Hindlimb muscle (tissue), 1 donor: ENCODE measurements around the gene AVPR2. TPM values are rescaled to one million over a fixed set of nuclear protein-coding genes. Genes with fewer than 3 reads are reported as not detected.

ENCODE experiments used
- DNase-seq: peaks from one replicate; pipeline ENCODE4 v3.0.0-alpha.2; 2013
- polyA plus RNA-seq: library from polyadenylated mRNA; unstranded; fragments of 120-200 nt; gene quantifications from one replicate; pipeline ENCODE4 v1.2.1, GENCODE V29; 2013; ENCODE audit not compliant: insufficient read length

Gene AVPR2
- 1.4 TPM for polyA plus RNA-seq

DNA sequence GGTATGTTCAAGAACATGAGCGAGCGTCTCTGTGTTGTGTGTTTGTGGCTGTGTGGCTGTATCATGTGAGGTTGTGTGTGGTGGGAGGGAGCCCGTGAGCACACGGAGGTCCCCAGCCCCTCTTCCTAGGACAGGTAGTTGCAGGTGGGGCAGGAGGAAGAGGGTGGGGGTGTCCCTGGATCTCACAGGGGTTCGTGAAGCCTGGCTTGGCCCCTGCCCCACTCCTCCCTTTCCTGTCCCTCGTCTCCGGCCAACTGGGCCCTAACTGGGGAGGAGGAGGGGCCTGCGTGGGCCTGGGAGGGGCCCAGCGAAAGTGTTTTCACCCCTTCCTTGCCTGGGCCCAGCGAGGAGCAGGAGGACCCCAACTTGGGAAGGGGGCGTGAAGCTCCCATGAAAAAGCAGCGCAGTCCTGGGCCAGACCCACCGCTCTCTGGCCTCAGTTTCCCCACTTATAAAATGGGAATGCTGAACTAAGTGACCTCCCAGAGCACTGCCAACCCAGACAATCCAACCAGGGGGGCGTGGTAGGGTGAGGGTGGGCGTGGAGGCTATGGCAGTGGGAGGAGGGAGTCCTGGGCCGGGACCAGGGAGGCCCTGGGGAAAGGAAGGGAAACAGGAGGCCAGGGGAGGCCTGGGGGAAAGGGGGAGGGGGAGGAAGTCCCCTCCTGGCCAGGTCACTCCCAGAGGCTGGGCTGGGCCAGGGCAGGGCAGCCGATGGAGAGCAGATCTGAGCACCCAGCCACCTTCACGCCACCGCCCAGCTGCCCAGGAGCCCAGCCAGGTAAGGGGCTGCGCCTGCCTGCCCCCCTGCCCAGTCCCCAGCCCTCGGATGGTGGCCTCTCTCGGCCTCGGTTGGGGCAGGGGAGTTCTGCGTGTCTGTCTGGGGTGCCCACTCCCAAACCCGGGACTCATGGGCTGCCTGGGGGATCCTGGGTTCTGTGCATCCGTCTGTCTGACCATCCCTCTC, at the start of gene AVPR2:
Gene AVPR2, plus strand, starts transcription at position 683 of the 967 bp plus-strand sequence. CDS start 473 bp downstream, outside the sequence.
- no peak for DNase-seq

DNA sequence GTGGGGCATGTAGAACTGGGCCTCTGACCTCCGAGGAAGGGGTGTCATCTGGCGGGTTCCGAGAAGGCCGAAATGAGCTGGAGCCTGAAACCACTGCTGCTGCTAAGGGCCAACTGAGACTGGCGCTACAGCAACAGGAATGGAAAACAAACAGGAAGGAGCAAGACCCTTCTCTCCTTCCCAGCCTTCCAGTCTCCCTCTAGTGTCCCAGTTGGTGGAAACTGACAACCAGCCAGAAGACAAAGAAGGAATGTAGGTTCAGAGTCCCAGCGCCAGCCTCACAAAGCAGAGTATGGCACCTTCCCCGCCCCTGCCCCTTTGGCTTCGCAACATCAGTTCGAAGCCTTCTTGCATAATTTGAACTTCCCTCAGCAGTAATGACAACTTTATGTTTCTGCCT, 49.8 kb upstream of the AVPR2 start:
- no peak for DNase-seq

GRCh38 chrX:153857348-153857903, 47.0 kb upstream of the AVPR2 start:
- DNase-seq: no peak

- no peak for DNase-seq
Measured at GRCh38 chrX:153861151-153861550, 43.3 kb upstream of the AVPR2 start.

GRCh38 chrX:153861733-153862310, 42.7 kb upstream of the AVPR2 start:
- no peak for DNase-seq

GRCh38 chrX:153862369-153863250, 41.9 kb upstream of the AVPR2 start:
- DNase-seq: no peak

DNA sequence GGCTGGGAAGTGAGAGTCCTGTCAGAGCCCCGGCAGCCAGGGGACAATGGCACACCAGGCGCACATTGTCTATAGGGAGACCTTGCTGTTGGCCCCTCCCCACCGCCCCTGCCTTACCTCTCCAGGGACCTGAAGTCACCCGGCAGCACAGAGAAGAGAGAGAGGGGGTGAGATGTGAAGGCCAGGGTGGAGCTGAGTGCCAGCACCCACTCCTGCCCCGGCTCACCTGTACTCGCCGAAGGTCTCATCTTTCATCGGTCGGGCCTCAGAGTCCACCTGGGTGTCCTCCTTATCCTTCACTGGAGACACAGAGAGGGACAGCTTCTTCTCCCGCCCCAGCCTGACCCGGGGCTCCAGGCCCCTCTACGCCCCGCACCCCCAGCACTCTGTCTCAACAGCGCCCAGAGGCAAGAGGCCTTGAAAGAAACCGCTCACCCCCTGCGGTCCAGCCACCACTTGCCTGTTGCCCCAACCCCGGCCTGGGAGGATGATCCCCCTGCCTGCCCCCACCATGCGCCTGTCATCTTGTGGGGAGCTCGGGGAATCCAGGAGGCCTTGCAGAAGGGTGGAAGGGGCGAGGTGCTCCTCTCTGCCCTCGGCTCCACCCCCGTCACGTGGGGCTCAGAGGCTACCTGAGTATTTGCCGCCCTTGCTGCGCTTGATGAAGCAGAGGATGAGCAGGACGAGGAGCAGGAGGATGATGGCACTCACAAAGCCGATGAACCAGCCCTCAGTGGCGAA, 41.1 kb upstream of the AVPR2 start:
- DNase-seq: no peak

DNA sequence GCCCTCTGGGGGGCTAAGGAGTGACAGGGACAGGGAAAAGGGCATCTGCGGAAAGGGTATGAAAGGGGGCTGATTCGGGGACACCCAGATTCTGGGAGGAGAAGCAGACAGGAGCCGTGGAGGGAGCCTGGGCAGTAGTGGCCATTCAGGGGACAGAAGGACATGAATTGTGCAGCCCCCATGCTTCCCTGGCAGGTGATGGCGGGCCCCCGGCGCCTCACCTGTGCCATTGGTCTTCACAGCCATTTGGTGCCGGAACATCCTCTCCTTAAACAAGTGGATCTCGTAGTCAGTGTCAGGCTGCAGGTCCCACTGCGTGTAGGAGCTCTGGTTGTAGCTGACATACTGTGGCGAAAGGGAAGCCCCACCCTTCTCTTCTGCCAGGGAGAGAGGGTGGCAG, 40.4 kb upstream of the AVPR2 start:
- DNase-seq: no peak

- no peak for DNase-seq
Measured at GRCh38 chrX:153864561-153865320, 39.7 kb upstream of the AVPR2 start.

DNA sequence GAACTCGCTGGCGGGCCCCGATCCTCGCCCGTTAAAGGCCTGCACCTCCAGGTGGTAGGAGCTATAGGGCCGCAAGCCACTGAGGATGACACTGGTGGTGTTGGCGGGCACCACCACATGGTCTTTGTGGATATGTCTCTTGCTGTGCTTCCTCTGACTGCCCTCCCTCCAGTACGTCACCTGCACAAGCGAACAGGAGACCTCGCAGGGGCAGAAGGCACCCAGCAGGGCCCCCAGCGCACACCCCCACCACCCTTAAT, 39.2 kb upstream of the AVPR2 start:
- DNase-seq: no peak

- no peak for DNase-seq
Measured at GRCh38 chrX:153865685-153866084, 38.8 kb upstream of the AVPR2 start.

GRCh38 chrX:153866302-153867019, 38.0 kb upstream of the AVPR2 start:
- DNase-seq: no peak

DNA sequence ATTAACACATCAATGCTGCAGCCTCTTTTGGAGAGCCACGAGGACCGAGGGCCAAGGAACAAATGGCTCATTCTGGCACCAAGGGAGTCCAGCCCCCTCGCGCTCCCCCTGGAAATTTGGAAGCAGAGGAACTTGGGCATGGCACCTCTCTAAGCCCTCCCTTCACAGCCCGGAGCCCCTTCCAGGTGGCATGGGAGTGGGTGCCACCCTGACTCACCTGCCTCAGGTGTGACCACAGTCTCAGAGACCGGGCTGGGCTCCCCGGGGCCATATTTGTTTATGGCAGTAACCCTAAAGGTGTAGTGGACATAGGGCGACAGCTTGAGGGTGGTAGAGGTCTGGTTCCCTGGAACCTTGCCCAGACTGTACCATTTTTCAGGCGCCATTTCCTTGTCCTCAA, 37.3 kb upstream of the AVPR2 start:
- DNase-seq: no peak

- no peak for DNase-seq
Measured at GRCh38 chrX:153867671-153868070, 36.8 kb upstream of the AVPR2 start.

GRCh38 chrX:153868576-153869472, 35.6 kb upstream of the AVPR2 start:
- DNase-seq: no peak

- DNase-seq: no peak
Measured at GRCh38 chrX:153869473-153870287, 34.8 kb upstream of the AVPR2 start.

DNA sequence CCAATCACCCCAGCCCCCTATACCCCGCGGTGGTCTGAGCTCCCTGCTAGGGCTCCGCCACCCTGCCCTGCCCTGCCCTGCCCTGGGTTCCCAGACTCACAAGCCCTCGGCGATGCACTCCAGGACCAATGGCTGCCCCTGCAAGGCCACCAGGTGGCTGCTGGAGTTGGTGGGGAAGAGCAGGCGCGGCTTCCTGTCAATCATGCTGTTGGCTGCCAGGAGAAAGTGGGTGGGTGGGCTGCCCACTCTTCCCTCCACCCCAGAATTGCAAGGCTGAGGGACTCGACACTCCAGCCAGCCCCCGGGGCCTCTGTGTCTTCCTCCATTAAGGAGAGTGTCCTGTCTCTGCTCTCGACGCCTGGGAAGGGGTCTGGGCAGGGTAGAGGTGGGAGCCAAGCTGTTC, 34.2 kb upstream of the AVPR2 start:
- DNase-seq: no peak

- DNase-seq: no peak
Measured at GRCh38 chrX:153870791-153871360, 33.6 kb upstream of the AVPR2 start.
